SK-N-MC (cell line): Measurements from ENCODE around the gene SDF4.

Source experiments
- EZH2 ChIP-seq: fragments of 200-600 bp; sonication (generic); IDR thresholded peaks from one replicate; pipeline ENCODE4 v1.6.1; 2017; ENCODE audit warnings: antibody characterized with exemption
- POLR2AphosphoS5 ChIP-seq: IDR thresholded peaks from 2 replicates; pipeline ENCODE4 v1.6.1; 2012; ENCODE audit warnings: mild to moderate bottlenecking, low read depth, low read length, borderline replicate concordance

GRCh38 chr1:1236945-1237873, 5.4 kb upstream of the SDF4 start:
- TF ChIP-seq POLR2AphosphoS5: no peak; the same call in 1 of the 2 replicates
- no peak for TF ChIP-seq EZH2
